Embryonic facial prominence (tissue), 1 donor: ENCODE data around the gene CHRNA9.

Source experiments
- DNase-seq: peaks from one replicate; pipeline ENCODE4 v3.0.0-alpha.2; 2016; ENCODE audit errors: extremely low spot score

Gene CHRNA9

GRCh38 chr4:40337523-40337922 is 2.4 kb downstream of the CHRNA9 start:
- no peak for DNase-seq

GRCh38 chr4:40340030-40340429 is 4.9 kb downstream of the CHRNA9 start:
- DNase-seq = no peak

GRCh38 chr4:40347472-40347871 is 12.3 kb downstream of the CHRNA9 start:
- no peak for DNase-seq

GRCh38 chr4:40348000-40348399 is 12.9 kb downstream of the CHRNA9 start:
- DNase-seq = no peak

DNA sequence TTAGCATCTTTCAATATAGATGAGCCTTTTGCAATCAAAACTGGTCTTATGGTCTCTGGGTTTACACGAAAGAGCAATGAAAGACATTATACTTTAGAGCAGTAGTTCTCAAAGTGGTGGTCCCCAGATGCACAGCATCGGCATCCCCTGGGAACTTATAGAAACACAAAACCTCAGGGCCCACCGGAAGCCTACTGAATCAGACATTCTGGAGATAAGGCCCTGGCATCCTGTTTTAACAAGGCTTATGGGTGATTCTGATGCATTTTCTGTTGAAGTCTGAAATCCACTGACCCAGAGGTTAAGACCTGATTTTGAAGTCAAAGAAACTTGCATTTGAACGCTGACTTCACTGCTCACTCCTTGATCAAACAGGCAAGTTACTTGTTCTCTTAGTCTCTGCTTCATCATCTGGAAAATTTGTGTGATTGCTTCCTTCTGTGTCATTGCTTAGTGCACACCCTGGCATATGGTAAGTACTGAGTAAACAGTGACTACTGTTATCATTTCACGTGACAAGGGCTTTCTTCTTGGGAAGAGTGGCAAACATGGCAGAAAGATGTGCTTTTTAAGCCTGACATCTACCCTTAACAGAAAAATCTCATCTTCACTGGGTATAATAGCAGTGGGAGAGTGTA is 14.5 kb downstream of the CHRNA9 start:
- DNase-seq = no peak

DNA sequence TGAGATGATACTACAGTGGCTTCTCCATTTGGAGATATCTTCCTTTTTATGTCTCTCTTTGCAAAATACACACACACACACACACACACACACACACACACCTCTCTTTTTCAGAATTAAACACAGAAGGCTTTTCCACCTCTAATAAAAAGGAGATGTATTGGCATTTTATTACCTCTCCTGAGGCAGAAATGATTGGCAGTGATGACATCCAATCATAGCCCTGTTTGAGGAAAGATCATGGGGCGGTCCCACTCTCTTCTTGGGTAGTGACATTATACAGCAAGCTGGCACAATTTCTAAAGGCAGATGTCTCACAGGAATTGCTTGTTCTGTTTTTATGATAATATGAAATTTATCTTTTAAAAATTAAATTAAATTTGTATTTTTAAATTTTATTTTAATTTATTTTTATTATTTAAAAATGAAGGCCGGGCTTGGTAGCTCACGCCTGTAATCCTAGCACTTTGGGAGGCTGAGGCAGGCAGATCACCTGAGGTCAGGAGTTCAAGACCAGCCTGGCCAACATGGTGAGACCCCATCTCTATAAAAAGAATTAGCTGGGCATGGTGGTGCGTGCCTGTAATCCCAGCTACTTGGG is 15.6 kb downstream of the CHRNA9 start:
- no peak for DNase-seq

DNA sequence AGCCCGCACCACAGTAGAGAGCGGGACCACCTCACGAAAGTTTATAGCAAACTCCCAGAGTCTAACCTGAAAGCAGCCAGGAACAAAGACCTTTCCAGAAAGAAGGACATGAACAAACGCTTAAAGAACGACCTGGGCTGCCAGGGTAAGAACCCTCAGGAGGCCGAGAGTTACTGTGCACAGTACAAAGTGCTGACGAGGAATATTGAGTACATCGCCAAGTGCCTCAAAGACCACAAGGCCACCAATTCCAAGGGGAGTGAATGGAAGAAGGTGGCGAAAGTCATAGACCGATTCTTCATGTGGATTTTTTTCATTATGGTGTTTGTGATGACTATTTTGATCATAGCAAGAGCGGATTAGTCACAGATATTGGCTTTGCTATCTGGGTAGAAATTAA is 19.0 kb downstream of the CHRNA9 start:
- no peak for DNase-seq

- DNase-seq = no peak
These were observed 20.0 kb downstream of the CHRNA9 start for GRCh38 chr4:40355131-40355530.

- no peak for DNase-seq
These were observed 22.6 kb downstream of the CHRNA9 start for GRCh38 chr4:40357738-40358137.

DNA sequence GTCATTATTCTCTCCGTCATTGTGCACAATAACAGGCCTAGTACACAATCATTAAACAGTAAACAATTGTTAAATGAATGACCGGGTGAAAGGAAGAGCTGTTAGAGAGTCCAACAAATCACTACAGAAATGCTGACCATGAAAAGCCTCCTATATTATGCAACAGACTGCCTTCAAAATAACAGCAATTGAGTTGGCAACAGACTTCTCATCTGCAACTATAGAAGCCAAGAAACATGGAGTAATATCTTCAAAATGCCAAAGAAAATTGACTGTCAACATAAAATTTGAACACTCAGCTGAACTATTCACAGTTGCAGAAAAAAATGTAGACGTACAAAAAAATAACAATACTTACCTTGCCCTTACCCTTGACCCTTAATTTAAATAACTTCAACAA is 26.2 kb downstream of the CHRNA9 start:
- DNase-seq = no peak

- DNase-seq = no peak
These were observed 28.3 kb downstream of the CHRNA9 start for GRCh38 chr4:40363382-40363920.

DNA sequence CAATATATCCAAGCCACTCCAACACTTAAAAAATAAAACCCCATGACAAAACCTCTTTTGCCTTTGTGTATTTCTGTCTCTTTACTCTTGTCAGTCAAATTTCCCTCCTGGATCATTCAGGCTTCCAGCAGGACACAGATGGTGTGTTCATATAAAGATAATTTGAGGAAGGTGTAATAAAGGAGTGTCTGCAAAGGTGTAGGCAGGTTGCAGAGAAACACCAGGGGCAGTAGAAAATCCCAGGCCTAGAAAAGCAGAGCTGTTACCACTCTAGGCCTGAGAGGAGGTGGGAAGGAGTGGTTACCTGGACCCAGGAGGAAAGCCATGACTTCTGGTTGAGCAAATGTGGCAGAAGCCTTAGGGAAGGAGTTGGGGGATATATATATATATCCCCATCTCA is 28.8 kb downstream of the CHRNA9 start:
- DNase-seq = no peak

GRCh38 chr4:40365766-40366165 is 30.6 kb downstream of the CHRNA9 start:
- DNase-seq = no peak

- no peak for DNase-seq
These were observed 32.3 kb downstream of the CHRNA9 start for GRCh38 chr4:40367451-40367850.

DNA sequence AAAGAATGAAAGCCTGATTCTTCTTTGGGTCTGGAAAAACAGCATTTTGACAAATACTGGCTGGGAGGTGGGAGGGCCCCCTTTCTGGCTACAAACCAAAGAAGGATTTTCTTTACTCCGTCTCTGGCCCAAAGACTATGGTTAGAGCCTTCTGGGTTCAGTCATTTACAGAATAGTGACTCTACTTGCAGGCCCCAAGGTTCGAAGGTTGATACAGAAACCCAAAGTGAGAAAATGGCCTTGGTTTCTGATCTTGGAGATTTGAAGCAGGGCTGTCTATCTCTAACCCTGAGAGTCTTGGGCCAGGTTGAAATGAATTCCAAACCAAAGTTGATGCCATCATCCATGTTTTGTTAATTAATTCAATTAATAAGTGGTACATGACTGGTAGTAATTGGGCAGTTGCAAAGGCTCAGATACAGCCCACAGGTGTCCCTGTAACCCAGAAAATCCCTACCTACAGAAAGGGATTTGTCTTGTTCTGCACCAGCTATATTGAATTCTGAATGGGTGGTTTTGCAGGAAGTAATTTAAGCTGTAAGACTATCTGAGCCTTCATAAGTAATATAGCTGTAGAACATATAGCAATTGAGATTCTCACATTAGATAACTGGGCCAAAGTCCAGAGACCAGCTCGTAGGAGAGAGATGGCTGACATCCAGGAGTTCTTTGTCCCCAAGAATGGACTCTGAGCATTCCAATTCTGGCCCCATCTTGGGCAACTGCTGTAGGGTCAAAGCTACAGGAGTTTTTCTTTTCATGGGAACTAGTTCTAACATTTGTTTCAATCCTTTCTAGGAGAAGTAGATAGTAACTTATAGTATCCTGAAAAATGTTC is 34.5 kb downstream of the CHRNA9 start:
- DNase-seq = no peak

- DNase-seq = no peak
These were observed 37.5 kb downstream of the CHRNA9 start for GRCh38 chr4:40372651-40373050.

DNA sequence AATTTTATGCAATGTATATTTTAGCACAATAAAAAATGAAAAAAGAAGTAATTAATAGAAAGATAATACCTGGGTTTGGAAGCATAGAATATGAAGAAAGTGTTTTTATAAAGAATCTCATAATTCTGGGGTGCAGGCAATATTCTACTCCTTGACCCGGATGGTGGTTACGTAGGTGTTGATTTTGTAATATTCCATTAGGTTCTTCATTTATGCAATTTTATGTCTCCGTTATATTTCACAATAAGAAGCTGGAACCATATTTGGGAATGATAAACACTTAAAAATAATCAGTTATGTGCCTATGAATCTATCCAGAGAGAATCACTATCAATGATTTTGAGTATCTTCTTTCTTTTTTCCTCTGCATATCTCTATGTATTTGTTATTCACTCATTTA is 38.5 kb downstream of the CHRNA9 start:
- DNase-seq = no peak

- DNase-seq = no peak
These were observed 40.0 kb downstream of the CHRNA9 start for GRCh38 chr4:40375095-40375494.

DNA sequence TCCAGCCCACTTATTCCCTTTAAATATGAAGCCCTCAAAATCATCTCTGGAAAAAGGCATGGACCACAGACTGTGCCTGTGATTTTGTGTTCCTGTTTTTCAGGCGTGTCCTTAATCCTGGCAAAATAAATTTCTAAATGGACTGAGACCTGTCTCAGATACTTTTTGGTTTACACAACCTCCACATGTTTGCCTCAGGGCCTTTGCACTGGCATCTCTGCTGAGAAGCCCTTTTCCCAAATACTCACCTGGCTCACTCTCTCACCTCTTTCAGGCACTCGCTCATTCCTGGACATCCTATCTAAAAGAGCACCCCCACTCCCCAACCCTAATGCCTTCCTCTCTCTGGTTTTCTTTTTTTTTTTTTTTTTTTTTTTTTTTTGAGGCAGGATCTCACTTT is 40.5 kb downstream of the CHRNA9 start:
- no peak for DNase-seq

- no peak for DNase-seq
These were observed 42.6 kb downstream of the CHRNA9 start for GRCh38 chr4:40377512-40378365.

- no peak for DNase-seq
These were observed 43.5 kb downstream of the CHRNA9 start for GRCh38 chr4:40378619-40379018.

DNA sequence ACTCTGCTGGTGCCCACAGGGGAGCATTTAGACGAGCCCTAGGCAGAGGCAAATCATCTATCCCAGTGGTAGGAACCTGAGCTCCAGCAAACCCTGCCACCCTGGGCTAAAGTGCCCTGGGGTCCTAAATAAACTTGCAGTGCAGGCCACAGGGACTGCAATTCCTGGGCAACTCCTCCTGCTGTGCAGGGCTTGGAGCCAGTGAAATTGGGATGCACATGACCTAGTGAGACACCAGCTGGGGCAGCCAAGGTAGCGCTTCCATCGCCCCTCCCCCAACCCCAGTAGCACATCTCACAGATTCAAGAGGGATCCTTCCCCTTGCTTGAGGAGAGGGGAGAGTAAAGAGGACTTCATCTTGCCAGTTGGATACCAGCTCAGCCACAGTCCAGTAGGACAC is 44.1 kb downstream of the CHRNA9 start:
- no peak for DNase-seq
